Erythroblast (primary cell): Measurements from ENCODE around the gene HORMAD2.

Experiments used
- DNase-seq, 2 experiments: peaks; one replicate each; lab custom pipeline; 2025; lab: John Stamatoyannopoulos, UW
- GATA1 ChIP-seq: IDR thresholded peaks from 2 replicates; pipeline ENCODE4 v1.6.1; 2011; ENCODE audit warnings: low read depth, mild to moderate bottlenecking, control low read depth, low read length, moderate library complexity
- POLR2A ChIP-seq: IDR thresholded peaks from 2 replicates; pipeline ENCODE4 v1.6.1; 2011; ENCODE audit warnings: mild to moderate bottlenecking, low read length

The HORMAD2 gene

DNA sequence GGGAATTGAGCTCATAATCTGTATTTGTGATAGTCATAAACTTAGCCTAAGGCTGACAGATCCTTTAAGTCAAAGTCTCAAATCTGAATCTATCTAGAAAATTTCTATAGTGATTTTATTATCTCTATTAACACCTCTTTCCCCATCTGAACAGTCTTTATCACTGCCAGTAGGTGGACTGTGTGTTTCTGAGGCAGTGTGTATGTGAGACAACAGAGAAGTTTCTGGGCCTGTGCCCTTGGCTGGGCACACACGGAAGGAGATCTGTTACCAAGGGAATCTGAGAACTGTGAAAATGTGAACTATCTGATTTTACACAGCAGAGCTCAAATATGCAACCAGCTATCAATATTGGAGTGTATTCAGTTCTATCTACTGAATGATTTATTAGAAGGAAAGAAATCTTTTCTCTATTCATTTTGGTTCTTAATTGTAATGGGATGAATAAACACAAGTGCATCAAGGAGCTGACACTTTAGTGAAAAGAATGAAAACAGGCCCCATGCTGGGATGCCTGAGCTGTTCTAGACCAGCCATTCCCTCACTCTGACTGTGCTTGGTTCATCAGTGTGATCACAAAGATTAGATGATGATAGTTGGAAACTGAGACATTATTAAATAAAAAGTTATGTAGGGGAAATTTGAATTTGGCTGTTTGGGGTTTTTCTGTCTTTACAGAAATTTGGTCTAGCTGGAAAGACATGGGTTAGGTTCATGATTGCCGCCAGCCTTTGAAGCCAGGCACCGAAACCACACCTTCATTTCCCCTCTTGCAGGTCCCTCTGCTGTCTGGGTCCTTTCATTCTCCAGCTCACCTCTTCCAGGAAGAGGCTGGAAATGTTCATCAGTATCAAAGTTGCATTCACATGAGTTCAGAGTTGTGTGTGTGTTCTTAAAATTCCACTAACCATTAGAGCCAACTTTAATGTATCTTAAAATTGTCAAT, 98.2 kb downstream of the HORMAD2 start:
- TF ChIP-seq GATA1 (no peak), POLR2A (no peak)

DNA sequence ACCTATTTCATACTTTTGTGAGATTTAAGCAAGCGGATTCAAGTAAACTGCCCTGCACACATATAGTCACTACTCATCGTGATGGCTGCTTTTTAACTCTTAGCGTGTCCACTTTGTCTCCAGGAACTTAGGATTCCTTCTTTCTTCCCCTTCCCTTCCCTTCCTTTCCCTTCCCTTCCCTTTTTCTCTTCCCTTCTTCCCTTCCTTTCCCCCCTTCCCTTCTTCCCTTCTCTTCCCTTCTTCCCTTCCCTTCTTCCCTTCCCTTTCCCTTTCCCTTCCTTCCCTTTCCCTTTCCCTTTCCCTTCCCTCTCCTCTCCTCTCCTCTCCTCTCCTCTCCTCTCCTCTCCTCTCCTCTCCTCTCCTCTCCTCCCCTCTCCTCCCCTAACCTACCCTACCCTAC, 100.4 kb downstream of the HORMAD2 start:
- DNase-seq = no peak
- TF ChIP-seq GATA1 = no peak
- no peak for TF ChIP-seq POLR2A

More for the DNA sequence above, 98.2 kb downstream of the HORMAD2 start:
- peak in 1 of 2 experiments; percentile 40 for DNase-seq

DNA sequence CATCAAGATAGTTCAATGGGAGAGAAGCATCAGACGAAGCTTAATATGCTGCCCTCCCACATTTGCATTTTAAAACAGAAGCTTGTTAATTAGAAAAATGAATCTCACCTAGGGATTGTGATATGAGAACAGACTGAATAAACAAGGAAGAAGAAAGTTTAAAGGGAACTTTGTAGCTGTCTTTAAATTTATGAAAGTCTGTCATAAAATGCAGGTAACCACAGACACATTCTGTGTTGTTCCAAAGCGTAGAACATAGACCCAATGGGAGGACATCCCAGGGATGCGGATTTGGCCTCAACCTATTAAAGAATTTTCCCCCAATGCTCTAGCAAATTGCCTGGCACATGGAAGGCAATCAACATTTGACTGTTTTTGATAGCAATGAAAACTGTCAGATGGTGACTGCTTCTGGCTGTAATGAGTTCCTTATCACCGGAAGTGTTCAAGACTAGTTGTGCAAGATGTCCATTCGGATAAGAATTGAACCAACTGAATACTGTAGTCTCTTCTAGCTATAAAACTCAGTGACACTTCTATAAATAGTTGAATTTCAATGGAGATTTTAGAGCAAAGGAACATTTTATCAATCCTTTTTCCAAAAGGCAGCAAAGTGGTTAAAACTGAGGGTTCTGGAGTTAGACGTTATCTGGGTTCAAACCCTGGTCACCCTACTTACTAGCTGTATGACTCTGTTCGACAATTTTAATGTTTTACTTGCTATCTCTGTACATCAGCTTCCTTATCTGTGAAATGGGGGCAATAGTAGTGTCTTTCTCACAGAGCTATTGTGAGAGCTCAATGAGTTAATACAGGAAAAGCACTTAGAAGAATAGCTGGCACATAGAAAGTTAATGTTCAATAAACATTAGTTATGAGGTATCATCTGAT, 101.4 kb downstream of the HORMAD2 start:
- no peak for TF ChIP-seq GATA1
- no peak for TF ChIP-seq POLR2A
- DNase-seq = peak; percentile 40 to 78

DNA sequence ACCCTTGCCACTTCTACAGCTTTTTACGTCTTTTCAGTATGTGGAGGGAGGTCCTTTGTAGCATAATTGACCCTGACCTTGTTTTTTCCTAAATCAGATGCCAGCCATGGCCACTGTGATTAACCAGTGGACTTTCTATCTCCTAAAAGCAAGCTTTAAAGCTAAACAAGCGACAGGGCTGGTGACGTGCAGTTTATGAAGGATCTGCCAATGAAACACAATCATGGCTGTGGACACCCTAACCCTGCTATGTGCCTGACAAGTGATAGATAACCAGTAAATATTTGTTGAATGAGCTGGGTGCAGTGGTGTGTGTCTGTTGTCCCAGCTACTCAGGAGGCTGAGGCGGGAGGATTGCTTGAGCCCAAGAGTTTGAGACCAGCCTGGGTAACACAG, 102.1 kb downstream of the HORMAD2 start:
- peak; percentile 69 to 90 for DNase-seq
- TF ChIP-seq POLR2A = no peak
- TF ChIP-seq GATA1 = no peak

DNA sequence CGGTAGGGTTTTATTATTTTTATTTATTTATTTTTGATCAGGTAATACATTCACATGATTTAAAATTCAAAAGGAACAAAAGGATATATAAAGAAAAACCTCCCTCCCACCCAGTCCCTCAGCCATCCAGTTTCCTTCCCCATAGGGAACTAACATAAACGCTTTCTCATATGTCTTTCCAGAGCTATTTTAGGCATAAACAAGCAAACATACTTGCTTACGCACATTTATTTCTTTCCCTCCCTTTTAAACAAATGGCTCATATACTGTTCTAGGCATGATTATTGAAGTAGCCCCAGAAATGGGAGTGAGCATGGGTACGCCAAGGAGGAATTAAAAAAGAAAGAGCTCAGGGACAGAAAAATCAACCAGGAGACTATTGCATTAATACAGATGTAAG, 102.6 kb downstream of the HORMAD2 start:
- no peak for TF ChIP-seq POLR2A
- TF ChIP-seq GATA1 = no peak
- no peak for DNase-seq

DNA sequence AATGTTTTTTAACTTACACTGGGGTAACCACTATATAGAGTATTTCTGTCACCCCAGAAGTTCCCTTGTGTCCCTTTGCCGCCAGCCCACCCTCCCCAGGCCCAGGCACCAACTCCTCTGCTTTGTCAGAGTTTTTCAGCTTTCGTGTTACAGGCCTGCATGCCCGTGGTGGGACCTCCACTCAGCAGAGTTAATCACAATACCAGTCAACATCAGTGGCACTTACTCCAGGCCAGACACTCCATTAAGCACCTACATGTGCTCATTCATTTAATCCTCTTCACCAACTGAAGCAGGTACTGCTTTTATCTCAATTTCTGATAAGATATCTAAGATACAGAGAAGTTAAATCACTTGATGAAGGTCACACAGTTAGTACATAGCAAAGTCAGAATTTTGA, 103.0 kb downstream of the HORMAD2 start:
- no peak for DNase-seq

DNA sequence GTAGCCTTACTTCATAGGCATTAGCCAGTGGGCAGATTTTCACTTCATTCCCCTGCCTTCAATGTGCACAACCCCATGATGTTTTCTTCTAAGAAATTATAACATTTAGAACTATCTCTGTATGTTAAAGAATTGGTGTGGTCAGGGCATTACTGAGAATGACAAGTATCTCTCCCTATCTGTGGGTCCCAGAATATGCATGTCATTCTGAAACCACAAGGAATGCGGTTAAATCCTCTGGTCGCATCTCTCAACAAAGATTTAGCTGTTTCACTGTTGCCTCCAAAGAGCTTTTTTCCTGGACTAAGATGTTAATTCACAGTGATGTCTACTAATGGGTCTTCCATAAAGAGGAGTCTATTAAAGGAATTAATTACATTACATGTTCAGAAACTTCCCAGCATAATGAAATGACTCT, 103.6 kb downstream of the HORMAD2 start:
- peak; percentile 69 to 74 for DNase-seq
- no peak for TF ChIP-seq POLR2A
- TF ChIP-seq GATA1 = no peak

More for the DNA sequence above, 103.0 kb downstream of the HORMAD2 start:
- TF ChIP-seq POLR2A = no peak
- no peak for TF ChIP-seq GATA1

DNA sequence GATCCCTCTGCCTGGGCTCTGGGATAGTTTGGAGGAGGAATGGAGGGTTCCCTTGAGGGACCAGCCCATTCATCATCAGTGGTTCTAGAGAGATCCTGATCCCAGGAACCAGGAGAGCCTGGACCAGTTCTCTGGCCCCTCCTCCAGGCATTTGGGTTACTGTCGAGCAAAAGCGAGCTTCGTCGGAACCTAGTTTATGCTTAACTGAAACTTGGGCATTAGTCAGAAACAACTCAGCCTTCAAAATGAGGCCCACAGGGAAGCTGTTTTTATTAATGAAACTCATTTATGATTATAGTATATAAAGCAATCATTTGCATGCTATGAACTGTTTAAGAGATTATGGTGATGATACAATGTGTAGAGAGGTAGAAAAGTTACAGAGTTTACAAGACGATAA, 104.9 kb downstream of the HORMAD2 start:
- TF ChIP-seq GATA1 (no peak), POLR2A (no peak)
- no peak for DNase-seq

DNA sequence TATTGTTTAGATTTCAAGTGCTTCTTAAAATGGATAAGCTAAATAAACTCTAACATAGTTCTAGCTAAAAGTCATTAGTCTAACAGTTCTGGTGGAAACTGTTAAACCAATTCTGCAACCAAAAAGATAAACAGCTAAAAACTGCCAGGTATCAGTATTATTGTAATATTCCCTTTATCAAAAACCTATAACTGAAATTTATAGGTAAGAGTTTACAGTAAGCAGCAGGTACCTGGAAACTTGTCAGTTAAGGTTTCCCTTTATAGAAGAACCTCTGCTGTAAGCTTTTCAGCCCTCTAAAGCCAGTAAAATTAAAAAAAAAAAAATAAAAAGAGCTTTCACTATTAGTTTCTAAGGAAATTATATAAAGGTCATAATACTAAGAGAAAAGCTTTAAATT, 105.3 kb downstream of the HORMAD2 start:
- DNase-seq = no peak
- TF ChIP-seq POLR2A = no peak
- TF ChIP-seq GATA1 = no peak

DNA sequence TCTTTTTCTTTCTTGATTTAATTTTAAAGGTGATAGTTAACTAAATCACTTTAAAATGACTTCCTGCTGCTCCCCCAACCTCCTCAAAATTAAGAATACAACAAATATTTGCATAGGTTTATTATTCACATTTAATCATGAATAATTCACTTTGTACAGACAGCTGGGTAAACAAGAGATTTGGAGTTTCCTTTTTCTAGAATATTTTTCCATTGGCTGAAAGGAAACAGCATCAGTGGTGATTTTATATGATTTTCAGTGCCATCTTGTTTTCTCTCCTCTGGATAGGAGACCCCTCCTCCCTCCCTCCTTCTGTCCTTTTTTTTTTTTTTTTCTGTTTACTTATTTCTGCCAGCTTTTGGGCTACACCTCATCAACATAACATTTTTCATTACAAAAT, 105.8 kb downstream of the HORMAD2 start:
- no peak for DNase-seq
- TF ChIP-seq GATA1 = no peak
- no peak for TF ChIP-seq POLR2A

DNA sequence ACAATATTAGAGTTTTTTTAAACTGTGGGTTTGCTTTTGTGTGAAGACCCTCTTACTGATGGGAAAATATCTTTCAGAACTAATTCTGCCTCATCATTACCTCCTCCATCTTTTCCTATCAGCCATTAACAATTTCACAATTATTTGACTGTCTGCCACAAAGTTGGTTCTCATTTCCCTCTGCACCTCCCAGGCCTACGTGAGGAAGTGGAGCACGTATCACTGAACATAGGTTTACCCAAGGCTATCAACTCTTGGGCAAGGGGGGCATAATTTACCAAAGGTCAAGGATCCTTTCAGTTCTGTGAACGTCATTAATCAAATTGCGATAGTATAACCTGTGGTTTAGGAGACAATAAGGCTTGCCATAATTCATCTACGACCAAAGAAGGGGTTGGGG, 106.2 kb downstream of the HORMAD2 start:
- DNase-seq = no peak

DNA sequence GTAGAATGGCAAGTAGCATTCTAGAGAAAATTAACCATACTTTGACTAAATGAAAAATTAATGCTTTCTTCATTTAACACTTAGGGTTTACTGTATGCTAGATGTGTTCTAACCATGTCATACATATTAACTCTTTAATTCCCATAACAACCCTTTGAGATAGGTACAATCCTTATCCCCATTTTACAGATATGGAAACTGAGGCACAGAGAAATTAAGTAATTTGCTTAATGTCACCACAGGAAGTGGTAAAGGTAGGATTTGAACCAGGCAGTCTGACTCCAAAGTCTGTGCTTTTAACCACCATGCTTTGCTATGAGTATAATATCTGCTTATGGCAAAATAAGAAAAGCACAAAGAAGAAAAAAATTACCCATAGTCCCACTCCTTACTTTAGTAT, 106.8 kb downstream of the HORMAD2 start:
- no peak for TF ChIP-seq POLR2A
- TF ChIP-seq GATA1 = no peak
- no peak for DNase-seq

More for the DNA sequence above, 106.2 kb downstream of the HORMAD2 start:
- TF ChIP-seq POLR2A (no peak), GATA1 (no peak)

DNA sequence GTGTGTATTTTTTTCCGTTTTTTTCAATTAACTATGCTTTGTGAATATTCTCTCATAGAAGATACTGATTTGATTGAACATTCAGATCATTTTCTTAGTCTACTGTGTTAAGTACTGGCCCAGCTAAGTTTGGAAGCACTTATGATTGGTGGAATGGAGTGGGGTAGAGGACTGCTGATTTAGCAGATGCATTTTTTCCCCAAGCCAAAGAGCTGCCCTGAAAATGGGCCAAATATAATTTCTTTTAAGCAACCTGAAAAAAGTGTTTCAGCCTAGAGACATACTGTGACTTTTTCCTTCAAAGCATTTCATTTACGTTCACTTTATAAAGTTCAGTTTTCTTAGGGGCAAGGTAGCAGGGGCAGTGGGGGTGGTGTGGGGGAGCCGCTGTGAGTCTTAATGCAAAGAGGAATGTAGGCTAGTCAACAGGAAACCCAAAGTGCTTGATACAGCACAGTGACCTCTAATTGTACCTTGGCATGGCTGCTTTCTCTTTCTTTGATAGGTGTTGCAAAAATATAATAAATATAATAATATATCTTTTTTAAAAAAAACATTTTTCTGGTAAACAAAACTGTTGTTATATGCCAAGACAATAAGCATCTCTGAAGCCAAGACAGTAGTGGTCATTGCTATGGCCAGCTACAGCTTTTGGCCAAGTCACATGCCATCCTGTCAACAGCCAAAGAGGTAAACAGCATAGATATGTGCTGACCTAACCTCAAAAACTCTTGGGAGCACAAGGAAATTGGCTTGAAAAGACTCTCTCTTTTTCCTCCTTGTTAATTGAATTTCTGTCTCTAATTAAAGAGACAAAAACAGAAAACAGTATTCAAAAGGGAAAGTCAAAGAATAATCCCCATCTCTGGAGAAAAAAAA, 107.5 kb downstream of the HORMAD2 start:
- DNase-seq = no peak
- TF ChIP-seq GATA1 (no peak), POLR2A (no peak)
